Choroid plexus epithelial cell (primary cell): ENCODE data around the gene FANCI.
"Not testable (repeated sequence)": the region's sequence is repeated elsewhere in the genome, so short reads cannot be mapped to it uniquely, and the experiment has no call there.

ENCODE experiments used
- DNase-seq: peaks from one replicate; pipeline ENCODE4 v3.0.0-alpha.2; 2010; ENCODE audit warnings: low read depth
- H3K4me3 ChIP-seq: 2 replicates; pipeline ENCODE4 v1.5.1; 2011; ENCODE audit warnings: low read depth, mild to moderate bottlenecking, control low read depth, low read length, moderate library complexity
- TF ChIP-seq, protein P1 (sequence below): conservative IDR thresholded peaks from 2 replicates; pipeline ENCODE4 v1.5.1; 2011; ENCODE audit warnings: low read depth, mild to moderate bottlenecking, control low read depth, inconsistent platforms, low read length, moderate library complexity

FANCI gene

DNA sequence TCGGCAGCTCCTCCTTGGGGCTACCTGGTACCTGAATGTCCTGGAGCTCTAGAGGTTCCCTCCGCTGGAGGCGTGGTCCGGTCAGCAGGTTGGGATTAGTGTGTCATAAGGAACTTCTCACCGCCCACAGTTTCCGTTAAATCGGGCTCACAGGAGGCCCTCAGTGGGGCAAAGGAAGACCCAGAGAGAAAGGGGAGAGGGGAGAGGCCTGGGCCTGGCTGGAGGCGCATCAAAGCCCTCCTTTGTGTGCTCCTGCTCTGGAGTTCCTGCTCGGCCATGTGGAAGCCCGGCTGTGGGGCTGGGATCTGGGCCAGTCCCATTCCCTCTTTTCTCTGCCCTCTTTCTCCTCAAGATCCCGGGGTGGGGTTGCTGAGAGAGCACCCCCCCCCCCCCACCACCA, 22.2 kb upstream of the FANCI start, which contains the start of gene RLBP1:
RLBP1 (minus strand) TSS at position 37 of the 400 bp plus-strand sequence. CDS start 2,604 bp downstream, outside the sequence.
- no peak within 1 kb of the TSS for H3K4me3 ChIP-seq
- TF ChIP-seq, protein P1, sequence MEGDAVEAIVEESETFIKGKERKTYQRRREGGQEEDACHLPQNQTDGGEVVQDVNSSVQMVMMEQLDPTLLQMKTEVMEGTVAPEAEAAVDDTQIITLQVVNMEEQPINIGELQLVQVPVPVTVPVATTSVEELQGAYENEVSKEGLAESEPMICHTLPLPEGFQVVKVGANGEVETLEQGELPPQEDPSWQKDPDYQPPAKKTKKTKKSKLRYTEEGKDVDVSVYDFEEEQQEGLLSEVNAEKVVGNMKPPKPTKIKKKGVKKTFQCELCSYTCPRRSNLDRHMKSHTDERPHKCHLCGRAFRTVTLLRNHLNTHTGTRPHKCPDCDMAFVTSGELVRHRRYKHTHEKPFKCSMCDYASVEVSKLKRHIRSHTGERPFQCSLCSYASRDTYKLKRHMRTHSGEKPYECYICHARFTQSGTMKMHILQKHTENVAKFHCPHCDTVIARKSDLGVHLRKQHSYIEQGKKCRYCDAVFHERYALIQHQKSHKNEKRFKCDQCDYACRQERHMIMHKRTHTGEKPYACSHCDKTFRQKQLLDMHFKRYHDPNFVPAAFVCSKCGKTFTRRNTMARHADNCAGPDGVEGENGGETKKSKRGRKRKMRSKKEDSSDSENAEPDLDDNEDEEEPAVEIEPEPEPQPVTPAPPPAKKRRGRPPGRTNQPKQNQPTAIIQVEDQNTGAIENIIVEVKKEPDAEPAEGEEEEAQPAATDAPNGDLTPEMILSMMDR = no peak
- DNase-seq = no peak

DNA sequence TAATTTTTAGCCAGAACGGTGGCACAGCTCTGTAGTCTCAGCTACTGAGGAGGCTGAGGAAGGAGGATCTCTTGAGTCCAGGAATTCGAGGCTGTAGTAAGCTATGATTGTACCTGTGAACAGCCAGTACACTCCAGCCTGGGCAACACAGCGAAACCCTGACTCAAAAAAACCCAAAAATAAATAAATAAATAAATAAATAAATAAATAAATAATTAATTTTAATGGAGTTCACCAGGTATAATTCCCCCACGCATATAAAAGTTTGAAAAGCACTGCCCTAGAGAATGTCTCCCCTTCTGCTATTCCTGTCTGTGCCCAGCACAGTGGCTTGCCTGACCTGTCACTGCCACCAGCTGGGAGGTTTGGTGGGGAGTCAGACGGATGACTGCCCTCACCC, 18.2 kb upstream of the FANCI start:
- no peak for DNase-seq
- H3K4me3 ChIP-seq = no peak overlapping the region
- TF ChIP-seq, protein P1 = no peak

DNA sequence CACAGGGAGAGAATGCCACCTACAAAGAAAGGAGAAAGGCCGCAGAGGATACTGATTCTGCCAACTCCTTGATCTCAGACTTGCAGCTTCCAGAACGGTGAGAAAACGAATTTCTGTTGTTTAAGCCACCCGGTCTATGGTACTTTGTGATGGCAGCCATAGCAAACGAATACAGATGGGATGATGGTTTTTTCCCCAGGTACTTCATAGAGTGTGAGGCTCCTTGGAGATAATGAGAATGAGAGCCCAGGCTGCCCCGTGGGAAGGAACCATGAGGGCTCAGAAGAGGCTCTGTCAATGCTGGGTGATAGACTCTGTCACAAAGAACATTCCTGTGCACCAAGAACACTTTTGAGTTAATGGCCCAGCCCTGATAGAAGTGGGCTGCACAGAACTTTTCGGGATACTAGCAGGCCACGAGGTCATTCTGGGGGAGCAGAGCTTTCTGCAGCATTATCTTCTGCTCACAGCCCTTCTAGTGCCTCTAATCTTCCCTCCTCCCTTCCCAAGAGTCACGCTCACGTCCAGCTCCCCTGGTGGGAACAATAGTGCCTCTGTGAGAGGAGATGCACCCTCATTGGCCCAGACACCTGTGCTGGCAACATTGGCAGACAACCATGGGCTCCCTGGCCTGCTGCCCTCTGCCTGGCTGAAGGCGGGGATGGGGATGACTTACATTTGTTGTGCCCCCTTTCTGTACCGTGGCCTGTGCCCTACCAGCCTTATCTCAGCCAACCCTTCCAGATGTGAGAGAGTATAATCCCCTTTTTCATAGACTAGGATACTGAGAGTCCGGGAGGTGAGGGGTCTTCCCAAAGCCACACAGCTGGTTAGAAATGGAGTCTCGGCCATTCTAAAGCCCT, 17.2 kb upstream of the FANCI start:
- no peak for DNase-seq
- TF ChIP-seq, protein P1 = no peak
- H3K4me3 ChIP-seq = no peak overlapping the region

DNA sequence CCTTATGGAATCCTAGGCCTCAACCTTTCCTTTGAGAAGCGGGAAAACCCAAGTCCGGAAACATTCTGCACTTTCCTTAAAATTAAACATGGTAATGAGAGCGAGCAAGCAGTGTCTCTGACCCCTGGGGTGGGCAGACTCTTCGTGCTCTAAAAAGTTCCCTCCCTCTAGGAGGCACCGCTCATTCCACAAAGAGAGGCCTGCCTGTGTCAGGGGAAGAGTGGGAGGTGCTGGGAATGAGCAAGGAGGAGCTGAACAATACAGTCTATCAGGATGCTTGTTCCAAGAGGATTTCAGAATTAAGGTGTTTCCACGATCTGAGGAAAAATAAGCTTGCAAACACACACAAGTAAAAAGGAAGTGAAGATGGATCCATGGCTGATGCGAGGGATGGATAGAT, 16.4 kb upstream of the FANCI start:
- H3K4me3 ChIP-seq = no peak overlapping the region
- DNase-seq = no peak
- TF ChIP-seq, protein P1 = no peak

DNA sequence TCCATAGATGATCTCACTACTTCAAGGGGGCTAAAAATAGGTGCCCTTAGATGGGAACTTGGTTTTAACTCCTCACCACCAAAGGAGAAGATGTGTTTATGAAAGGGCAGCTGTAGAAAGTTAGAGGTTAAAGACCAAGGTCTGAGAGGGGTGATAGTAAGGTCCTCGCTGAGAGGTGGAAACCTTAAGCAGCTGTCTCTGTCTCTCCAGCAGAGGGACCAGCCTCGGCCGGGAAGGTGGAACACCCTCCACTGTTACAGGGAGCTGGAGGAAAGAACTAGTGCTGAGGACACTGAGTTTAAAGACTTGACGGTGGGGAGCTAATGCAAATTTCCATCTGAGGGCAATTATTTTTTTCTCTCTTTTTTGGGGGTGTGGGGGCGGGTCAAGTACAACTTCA, 13.5 kb upstream of the FANCI start:
- H3K4me3 ChIP-seq = no peak overlapping the region
- peak; percentile 16 for DNase-seq
- TF ChIP-seq, protein P1 = peak; percentile 49

DNA sequence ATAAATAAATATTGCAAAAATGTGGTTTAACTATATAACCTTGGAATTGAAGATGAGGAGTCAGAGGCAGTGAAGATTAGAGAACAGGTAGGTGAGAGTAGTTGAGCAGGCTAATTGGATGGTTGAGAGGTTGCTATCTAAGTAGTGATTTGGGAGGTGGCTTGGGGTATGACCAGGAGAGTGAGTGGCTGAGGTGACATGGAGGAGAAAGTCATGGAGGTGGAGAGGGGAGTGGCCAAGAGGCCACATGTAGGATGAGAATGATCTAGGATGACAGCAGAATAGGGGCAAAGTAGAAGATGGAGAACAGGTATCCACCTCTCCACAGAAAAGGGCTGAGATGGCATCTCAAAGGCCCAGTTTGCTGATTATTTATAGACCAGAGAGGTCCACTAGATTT, 11.9 kb upstream of the FANCI start:
- no peak overlapping the region for H3K4me3 ChIP-seq
- no peak for DNase-seq
- TF ChIP-seq, protein P1 = no peak

DNA sequence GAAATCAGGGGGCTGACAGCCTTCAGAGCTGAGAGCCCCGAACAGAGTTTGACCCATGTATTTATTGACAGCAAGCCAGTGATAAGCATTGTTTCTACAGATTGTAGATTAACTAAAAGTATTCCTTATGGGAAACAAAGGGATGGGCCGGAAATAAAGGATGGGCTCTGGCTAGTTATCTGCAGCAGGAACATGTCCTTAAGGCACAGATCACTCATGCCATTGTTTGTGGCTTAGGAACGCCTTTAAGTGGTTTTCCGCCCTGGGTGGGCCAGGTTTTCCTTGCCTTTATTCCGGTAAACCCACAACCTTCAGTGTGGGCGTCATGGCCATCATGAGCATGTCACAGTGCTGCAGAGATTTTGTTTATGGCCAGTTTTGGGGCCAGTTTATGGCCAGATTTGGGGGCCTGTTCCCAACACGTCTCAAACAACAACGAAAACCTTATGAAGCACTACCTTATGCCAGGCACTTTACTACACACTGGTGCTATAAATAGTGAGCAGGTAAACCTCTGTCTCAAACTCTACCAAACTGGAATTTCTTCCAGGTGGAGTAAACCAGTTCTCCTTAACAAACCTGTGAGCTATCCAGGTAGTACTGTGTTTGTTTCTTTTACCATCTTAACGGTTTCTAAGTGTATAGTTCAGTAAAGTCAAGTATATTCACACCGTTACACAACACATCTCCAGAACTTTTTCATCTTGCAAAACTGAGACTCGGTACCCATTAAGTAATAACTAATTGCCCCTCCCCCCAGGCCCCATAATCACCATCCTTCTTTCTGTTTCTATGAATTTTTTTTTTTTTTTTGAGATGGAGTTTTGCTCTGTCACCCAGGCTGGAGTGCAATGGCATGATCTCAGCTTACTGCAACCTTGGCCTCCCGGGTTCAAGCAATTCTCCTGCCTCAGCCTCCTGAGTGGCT, 3.6 kb upstream of the FANCI start:
- not testable (repeated sequence) for DNase-seq, H3K4me3 ChIP-seq
